ENCODE data around the gene STRA6. TPM values are rescaled to one million over a fixed set of nuclear protein-coding genes. Genes with fewer than 3 reads are reported as not detected.

Gene STRA6
- total and polyA plus RNA-seq, 2 of the 8 experiments (the other 6 are each of a cell fraction or from before 2014, with no cell fraction given) = 9.3 to 14.5 TPM

GRCh38 chr15:74233373-74233772 lies 30.8 kb upstream of the STRA6 start (continued):
- TF ChIP-seq TEAD4 (IDR thresholded peaks at IDR 0.05; ENCODE audit: low read depth, low read length) = no peak
- TF ChIP-seq ASH2L (IDR thresholded peaks at IDR 0.05; ENCODE audit: low read length) = no peak

Data from H1 (cell line).